GM18519 (cell line): ENCODE data around the gene ATP5F1D.

Experiments used
- ATAC-seq: cut with Tn5 transposase; IDR thresholded peaks from one replicate; pipeline ENCODE4 v1.9.1; 2021; ENCODE audit warnings: mild to moderate bottlenecking, moderate library complexity; ENCODE audit not compliant: unreplicated experiment, low FRiP score

ATP5F1D gene

GRCh38 chr19:1268226-1269064, 26.9 kb downstream of the ATP5F1D start:
- ATAC-seq: no peak

DNA sequence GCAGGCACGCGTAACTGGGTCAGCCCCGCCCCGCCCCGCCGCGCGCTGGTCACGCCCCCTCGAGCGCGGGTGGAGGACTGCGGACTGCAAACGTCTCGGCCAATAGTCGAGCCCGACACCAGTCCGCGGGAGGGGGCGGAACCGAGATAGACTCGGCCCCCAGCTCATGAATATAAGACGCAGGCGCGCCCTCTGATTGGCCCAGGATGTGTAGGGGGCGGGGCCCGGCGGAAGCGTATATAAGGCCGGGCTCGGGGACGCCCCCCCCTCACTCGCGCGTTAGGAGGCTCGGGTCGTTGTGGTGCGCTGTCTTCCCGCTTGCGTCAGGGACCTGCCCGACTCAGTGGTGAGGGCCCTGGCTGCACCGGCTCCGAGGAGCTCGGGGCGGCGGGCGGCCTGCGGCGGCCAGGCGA, 27.5 kb downstream of the ATP5F1D start, which contains the start of gene CIRBP:
Gene CIRBP (plus strand): TSS at position 268 of the 413 bp plus-strand sequence. CDS start 1,602 bp downstream, outside the sequence.
- peak; percentile 32 for ATAC-seq

DNA sequence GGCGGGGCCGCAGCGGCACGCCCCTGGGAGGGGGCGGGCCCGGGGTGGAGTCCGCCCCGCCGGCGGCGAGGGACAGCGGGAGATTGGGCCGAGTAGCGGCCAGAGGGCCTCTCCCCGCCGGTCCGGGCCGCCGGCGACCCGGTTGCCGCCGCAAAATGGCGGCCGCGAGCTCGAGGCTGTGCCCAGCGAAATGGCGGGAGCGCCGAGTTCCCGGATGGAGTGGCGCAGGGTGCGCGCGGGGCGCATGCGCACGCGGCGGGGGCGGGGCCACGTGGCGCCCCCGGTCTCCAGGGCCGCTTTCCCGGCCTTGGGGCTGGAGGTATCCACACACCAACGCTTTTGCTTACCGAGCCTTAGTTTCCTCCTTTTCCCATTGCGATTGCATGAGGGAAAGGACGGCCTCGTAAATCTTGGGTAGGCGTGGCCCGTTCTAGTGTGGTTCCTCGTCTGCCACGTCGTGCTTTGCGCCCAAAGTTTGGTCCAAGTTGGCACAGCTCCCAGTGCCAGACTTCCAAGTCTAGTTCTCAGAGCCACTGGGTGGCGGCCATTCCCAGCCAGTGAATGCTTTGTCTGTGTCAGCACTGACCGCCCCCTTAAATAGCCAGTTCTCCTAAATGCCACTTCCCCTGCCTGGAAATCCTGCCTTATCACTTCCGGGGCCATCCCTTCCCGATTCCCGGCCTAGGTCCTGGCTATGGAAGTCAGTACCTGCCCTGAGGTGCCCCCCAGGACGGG, 28.1 kb downstream of the ATP5F1D start:
- peak; percentile 17 for ATAC-seq

DNA sequence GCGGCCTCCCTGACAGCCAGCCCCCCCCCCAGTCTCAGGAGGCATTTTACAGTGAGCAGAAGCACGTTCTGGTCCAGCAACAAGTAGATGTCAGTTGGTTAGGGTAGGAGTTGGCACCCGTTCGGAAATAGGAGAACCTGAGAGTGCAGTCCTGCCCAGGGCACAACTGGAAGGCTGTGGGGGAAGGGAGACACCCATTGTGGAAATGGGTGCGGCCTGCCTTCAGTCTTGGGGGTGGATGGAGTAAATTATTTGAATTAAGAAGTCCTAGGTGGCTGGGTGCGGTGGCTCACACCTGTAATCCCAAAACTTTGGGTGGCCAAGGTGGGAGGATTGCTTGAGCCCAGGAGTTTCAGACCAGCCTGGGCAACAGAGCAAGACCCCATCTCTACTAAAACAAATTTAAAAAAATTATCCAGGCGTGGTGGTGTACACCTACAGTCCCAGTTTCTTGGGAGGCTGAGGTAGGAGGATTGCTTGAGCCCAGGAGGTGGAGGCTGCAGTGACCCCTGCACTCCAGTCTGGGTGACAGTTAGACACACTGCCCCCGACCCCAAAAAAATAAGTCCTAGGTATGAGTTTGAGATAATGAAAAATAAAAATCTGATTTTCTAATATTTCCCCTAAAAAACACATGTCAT, 28.8 kb downstream of the ATP5F1D start:
- no peak for ATAC-seq

DNA sequence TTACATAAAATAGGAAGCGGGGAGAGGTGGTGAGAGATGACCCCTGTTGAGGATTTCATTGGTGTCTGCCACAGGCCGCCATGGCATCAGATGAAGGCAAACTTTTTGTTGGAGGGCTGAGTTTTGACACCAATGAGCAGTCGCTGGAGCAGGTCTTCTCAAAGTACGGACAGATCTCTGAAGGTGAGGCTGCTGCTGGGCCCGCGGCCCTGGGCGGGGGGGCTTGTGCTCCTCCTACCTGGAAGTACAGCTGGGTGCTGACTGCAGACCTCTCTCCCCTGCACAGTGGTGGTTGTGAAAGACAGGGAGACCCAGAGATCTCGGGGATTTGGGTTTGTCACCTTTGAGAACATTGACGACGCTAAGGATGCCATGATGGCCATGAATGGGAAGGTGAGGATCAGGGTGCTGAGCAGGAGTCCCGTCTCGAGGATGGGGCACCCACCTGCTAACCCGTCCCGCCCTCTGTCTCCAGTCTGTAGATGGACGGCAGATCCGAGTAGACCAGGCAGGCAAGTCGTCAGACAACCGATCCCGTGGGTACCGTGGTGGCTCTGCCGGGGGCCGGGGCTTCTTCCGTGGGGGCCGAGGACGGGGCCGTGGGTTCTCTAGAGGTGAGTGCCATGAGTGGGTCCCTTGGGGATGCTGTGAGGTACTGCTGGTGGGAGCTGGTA, 29.4 kb downstream of the ATP5F1D start:
- no peak for ATAC-seq

GRCh38 chr19:1271528-1272422, 30.2 kb downstream of the ATP5F1D start:
- ATAC-seq: no peak

DNA sequence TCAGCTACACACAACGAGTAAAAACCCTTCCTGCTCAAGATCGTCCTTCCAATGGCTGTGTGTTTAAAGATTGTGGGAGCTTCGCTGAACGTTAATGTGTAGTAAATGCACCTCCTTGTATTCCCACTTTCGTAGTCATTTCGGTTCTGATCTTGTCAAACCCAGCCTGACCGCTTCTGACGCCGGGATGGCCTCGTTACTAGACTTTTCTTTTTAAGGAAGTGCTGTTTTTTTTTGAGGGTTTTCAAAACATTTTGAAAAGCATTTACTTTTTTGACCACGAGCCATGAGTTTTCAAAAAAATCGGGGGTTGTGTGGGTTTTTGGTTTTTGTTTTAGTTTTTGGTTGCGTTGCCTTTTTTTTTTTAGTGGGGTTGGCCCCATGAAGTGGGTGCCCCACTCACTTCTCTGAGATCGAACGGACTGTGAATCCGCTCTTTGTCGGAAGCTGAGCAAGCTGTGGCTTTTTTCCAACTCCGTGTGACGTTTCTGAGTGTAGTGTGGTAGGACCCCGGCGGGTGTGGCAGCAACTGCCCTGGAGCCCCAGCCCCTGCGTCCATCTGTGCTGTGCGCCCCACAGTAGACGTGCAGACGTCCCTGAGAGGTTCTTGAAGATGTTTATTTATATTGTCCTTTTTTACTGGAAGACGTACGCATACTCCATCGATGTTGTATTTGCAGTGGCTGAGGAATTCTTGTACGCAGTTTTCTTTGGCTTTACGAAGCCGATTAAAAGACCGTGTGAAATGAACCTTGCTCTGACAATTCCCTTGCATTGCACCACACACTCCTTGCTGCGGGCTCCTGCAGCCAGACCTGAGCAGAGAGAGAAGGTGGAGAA, 31.1 kb downstream of the ATP5F1D start:
- no peak for ATAC-seq

GRCh38 chr19:1273263-1274041, 31.9 kb downstream of the ATP5F1D start:
- no peak for ATAC-seq

GRCh38 chr19:1274081-1274851, 32.7 kb downstream of the ATP5F1D start:
- no peak for ATAC-seq

GRCh38 chr19:1274852-1275259, 33.3 kb downstream of the ATP5F1D start:
- ATAC-seq: no peak

- peak; percentile 57 for ATAC-seq
These were observed 33.9 kb downstream of the ATP5F1D start, which contains the start of gene FAM174C for GRCh38 chr19:1275260-1275975. FAM174C (plus strand) TSS chr19:1275530; CDS start chr19:1275550, 20 bp downstream.

- ATAC-seq: no peak
These were observed 34.6 kb downstream of the ATP5F1D start for GRCh38 chr19:1275976-1276627.

- no peak for ATAC-seq
These were observed 35.1 kb downstream of the ATP5F1D start for GRCh38 chr19:1276628-1277022.

DNA sequence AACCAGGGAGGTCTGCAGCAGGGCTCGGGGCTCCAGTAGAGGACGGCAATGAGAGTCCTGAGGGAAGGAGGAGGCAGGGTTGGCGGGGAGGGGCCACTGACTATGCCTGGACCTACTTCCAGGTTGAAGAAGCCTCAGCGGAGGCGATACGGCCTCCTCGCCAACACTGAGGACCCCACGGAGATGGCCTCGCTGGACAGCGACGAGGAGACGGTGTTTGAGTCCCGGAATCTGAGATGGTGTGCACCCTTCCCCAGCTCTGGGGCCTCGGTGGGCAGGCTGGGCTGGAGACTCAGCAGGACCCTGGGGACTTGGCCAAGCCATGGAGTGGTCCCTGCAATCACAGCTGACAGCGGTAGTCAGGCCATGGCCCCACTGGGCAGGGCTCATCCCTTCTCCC, 35.5 kb downstream of the ATP5F1D start:
- no peak for ATAC-seq

GRCh38 chr19:1278074-1278473, 36.5 kb downstream of the ATP5F1D start:
- ATAC-seq: no peak
